ENCODE data around the gene FOXJ1.

The FOXJ1 gene

DNA sequence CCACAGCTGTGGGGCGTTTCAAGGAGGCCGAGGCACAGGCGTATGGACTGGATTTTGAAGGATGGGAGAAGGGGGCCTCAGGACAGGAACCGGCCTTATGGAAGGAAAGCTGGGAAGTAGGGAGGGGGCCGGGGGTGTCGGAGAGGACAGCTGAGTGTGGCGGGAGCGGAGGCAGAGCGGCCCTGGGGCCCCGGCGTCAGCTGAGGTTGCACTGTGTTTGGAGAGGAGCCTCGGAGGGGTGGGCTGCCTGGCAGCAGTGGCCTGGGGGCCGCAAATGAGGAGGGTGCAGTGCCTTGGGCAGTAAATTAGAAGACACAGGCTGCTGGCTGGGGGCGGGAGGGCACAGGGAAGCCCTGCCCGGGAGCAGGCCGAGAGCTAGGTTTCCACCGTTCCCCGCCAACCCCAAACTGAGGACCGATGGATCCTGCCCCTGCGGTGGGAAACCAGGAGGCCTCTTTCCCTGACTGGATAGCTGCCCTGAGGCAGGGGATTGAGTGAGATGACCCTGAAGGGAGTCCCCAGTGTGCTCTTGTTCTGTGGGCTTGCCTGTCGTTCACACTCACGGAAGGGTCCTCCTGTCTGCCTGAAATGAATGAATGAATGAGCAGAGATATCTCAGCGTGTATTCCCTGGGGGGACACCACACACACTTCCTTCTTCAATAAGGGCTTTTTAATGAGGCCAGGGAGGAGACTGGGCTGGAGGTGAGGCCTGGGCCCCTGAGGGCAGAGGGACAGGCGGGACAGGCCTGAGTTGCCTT is 18.4 kb downstream of the FOXJ1 start:
- DNase-seq: no peak

DNA sequence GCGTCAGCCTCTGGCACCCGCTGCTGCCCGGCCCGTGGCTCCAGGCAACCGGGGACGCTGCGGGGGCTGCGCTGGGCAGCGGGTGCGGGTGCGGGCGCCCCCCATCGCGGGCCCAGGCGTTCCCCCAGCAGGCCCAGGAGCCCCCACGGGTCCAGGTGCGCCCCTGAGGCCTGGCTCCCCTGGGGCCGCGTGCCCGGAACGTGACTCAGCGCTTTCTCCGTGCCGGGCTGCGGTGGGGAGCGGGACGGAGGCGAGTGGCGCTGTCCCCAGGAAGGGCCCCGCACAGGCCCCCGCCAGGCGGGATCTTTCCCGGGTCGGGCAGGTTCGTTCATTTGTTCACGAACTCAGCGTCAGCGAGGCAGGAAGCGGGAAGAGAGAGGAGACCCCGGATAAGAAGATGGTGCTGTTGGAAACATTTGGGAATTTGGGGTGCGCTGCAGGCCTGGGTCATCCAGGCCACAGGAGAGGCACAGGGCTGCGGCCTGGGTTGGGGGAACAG is 19.1 kb downstream of the FOXJ1 start:
- DNase-seq: no peak

DNA sequence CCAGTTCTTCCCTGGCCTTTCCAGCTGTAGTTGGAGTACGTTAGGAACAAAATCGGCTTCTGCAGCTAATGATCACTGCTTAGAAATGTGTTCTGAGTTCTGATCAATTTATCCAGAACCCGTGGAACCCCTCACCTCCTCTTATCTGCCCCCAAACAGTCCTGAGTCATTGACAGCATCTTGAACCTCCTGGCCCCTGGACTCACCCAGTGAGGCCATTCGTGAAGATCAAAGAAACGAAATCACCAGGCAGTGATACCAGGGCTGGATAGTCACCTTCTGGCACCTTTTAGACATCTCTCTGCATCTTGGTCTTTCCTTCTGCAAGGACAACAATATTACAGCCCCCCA is 20.4 kb downstream of the FOXJ1 start:
- no peak for DNase-seq

DNA sequence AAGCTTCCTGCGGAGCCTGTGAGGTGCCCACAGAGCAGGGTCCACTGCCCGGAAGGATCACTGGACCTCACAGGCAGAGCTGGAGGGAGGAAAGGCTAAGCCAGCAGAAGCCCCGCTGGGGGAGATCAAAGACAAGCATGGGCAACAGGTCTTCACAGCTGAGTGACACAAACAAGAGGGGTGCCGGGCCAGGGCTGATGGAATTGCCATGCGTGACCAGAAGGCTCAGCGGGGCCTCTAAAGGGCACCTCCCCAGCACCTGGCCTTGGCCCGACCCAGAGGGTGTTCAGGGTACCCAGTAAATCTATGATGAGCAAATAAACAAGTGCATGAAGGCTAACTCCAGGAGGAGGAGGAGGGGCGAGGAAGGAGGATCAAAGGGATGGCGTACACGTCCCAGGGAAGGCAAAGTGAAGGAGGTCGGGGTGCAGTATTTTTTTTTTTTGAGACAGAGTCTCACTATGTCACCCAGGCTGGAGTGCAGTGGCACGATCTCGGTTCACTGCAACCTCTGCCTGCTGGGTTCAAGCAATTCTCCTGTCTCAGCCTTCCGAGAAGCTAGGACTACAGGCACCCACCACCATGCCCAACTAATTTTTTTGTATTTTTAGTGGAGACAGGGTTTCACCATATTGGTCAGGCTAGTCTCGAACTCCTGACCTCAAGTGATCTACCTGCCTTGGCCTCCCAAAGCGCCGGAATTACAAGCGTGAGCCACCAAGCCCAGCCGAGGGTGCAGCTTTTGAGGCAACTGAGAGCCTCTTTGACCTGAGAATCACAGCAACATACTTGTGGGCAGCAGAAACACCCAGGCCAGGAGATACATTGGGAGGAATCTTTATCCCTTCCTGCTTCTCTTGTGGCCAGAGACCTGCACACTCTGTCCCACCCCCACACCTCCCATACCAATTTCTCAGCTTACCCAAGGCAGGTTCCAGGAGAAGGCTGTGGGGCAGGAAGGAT is 21.4 kb downstream of the FOXJ1 start:
- DNase-seq: no peak

DNA sequence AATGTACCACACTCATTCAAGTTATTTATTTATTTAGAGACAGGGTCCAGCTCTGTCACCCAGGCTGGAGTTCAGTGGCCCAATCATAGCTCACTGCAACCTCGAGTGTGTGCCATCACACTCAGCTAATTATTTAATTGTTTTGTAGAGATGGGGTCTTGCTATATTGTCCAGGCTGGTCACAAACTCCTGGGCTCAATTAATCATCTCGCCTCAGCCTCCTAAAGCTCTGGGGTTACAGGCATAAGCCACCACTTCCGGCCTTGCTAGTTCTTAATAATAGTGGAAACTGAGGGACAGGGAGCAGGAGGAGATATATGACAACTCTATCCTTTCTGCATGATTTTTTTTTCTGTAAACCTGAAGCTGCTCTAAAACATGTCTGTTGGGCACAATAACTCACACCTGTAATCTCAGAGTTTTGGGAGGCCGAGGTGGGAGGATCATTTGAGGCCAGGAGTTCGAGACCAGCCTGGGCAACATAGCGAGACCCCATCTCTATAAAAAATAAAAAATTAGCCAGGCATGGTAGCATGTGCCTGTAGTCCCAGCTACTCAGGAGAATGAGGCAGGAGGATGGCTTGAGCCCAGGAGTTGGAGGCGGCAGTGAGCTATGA is 25.8 kb downstream of the FOXJ1 start:
- DNase-seq: no peak

DNA sequence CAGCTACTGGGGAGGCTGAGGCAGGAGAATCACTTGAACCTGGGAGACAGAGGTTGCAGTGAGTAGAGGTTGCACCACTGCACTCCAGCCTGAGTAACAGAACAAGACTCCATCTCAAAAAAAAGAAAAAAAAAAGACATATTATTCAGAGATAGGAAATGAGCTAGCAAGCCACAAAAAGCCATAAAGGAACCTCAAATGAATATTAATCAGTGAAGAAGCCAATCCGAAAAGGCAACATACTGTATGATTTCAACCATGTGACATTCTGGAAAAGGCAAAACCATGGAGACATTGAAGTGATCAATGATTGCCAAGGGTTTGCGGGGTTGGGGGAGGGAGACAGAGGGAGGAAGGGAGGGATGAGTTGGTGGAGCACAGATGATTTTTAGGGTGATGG is 29.1 kb downstream of the FOXJ1 start:
- DNase-seq: no peak

DNA sequence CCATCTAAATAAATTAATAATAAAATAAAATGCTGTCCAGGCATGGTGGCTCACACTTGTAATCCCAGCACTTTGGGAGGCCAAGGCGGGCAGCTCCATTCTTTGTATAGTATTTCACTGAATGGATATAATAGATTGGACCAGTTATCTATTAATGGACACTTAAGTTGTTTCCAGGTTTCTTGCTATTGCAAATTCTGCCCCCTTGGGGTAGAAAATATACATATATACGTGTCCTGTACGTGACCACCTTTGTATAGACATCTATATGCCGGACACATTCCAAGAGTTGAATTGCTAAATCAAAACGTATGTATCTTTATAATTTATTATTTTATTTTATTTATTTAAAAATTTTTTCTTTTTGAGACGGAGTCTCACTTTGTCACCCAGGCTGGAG is 33.5 kb downstream of the FOXJ1 start:
- no peak for DNase-seq

DNA sequence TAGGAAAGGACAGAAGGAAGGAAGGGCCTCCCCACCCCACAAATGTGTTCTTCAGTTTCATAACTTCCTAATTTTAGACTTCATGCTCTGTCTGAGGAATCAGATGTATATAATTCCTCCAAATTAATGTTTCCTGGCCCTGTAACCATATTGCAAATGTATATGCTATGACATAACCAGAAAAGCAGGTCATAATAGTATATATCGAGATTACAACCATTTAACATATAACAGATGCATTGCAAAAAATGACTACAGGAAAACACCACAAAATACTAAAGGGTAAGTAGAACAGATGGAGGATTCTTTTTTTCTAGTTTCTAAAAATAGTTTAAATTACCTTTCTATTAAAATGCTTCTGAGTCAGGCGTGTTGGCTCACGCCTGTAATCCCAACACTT is 34.3 kb downstream of the FOXJ1 start:
- DNase-seq: no peak

DNA sequence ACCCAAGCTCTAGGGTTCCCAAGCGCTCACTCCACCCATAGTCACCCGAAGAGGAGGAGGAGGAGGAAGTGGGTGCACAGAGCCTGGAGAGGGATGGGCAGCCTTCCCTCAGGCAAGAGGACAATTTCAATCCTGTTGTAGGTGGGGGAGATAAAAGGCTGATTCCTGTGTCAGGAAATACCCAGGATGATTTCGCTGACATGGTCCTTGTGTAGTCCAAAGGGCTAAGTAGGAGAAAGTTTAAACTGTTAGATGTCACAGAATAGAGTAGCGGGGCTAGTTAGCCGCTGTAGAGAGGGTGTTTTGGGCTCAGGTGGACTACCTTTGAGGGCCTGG is 36.2 kb downstream of the FOXJ1 start:
- no peak for DNase-seq

DNA sequence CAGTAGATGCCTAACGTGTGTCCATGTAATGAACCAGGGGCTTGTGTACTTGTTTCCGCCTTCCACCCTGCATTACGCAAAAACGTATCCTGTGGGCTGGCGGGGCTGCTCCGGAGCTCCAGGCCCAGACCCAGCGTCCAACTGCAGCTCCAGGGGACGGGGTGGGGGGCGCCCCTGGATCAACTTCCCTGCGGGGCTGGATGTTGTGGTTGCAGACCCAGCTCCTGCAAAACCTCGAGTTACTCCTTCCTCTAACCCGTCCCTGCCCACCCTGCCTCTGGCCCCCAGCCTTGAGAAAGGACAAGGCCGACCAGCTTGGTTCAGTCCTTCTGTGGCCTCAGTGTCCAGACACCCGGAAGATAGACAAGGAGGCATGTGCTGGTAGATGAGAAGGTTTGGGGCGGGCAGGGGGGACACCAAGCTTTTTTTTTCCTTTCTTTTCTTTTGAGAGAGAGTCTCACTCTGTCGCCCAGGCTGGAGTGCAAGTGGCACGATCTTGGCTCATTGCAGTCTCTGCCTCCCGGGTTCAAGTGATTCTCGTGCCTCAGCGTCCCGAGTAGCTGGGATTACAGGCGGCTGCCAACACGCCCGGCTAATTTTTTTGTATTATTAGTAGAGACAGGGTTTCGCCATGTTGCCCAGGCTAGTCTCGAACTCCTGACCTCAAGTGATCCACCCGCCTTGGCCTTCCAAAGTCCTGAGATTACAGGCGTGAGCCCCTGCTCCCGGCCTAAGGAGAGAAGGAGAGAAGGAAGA is 36.7 kb downstream of the FOXJ1 start:
- no peak for DNase-seq

DNA sequence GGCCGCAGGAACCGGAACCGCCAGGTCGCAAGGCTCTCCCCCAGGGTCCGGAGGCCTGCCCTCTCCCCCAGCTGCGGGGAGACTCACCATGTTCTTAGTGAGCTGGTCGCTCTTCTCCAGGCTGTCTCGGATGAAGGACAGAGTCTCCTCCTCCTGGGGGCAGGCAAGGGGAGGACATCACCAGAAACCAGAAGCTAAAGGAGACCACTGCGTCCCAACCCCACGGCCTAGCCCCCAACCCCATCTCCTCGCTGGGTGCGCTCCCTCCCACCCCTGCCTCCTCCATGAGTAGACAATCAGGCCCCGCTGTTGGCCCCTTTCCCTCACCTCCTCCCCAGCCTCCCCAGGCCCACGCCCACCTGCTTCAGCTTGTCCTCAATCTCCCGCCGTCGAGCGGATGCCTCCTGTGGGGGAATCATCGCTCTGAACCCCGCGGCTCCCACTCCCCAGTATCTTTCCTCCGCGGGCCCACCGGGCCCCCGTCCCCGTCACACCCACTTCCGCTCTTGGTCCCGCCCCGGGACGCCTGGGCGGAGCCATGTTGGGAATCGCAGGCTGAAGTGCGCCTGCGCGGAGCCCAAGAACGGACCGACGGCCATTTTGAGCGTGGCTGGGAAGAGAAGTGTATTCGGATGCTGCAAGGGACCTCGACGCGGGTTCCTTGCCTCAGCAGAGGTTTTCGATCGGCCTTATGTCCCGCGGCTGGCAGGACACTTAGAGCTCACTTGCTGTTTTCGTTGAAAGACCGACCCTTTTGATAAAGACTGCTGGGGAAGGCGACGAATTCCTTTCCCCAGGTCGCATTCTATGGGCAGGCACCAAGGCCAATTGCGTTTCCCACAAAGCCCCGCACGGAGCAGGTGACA is 37.5 kb downstream of the FOXJ1 start, which contains the start of gene EXOC7:
TSS of gene EXOC7 (minus strand) at position 514 of the 866 bp plus-strand sequence. CDS start at position 419, 95 bp downstream.
- peak; percentile 52 to 88 for DNase-seq

DNA sequence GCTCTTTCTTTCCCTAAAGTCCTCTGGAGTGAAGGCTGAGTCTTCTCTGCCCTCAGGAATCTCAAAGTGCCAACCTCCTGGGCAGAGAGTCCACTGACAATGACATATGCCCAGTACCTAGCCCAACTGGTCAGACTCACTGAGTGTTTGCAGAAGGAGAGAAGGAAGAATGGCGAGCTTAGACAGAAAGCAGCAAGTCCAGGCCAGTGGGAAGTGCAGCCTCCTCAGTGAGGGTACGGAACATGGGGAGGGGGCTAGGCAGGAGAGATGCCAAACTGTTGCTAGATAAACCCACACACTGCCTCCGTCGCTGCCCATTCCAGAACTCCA is 38.1 kb downstream of the FOXJ1 start:
- DNase-seq: no peak

DNA sequence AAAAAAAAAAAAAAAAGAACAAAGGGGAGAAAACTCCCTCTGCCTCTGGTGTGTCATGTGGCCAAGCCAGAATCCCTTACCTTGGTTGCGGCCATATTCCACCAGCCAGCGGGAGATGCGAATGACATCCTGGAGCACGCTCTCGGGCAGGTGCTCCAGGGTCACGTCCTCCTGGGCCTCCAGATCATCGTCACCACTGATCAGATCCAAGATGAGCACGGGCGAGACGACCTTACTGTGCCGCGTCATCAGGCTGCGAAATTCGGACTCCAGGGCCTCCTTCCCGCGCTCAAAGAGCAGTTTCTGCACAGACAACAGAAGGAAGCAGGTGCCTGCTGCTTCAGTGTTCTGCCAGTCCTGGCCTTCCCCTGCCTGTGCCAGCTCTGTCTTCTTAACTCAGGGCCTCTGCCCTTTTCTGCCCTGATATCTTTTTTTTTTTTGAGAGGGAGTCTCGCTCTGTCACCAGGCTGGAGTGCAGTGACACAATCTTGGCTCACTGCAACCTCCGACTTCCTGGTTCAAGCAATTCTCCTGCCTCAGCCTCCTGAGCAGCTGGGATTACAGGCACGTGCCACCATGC is 43.2 kb downstream of the FOXJ1 start:
- DNase-seq: no peak

DNA sequence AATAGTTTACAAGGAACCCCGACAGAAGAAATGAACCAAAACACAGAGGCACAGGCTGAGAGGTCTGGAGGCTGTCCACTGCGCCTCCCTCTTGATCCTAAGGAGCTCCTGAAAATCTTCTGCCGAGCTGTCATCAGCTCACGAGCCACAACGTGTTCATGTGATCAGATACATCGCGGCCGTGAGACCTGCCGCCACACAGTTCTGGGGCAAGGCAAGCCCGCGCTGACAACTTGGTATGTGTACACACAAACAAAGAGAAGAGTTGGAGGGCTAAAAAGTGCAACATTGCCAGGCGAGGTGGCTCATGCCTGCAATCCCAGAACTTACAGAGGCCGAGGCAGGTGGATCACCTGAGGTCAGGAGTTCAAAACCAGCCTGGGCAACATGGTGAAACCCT is 45.1 kb downstream of the FOXJ1 start:
- DNase-seq: no peak

DNA sequence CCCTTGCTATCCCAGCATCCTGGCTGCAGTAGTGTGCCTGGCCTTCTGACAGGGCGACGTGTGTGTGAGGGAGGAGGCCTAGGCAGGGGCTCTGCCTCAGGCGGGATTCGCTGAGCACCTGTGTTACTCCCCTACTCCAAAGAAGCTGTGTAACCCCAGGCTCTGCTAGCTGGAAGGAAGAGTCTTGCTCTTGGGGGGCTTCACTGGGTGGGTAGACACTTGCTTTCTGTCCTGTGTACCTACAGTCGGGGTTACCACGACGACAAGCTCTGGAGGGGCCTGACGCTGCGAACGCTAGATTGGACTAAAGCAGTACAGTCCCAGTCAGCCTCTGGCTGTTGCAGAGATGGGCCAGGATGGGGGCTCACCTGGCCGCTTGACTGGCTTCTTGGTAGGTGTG is 47.0 kb downstream of the FOXJ1 start:
- no peak for DNase-seq

DNA sequence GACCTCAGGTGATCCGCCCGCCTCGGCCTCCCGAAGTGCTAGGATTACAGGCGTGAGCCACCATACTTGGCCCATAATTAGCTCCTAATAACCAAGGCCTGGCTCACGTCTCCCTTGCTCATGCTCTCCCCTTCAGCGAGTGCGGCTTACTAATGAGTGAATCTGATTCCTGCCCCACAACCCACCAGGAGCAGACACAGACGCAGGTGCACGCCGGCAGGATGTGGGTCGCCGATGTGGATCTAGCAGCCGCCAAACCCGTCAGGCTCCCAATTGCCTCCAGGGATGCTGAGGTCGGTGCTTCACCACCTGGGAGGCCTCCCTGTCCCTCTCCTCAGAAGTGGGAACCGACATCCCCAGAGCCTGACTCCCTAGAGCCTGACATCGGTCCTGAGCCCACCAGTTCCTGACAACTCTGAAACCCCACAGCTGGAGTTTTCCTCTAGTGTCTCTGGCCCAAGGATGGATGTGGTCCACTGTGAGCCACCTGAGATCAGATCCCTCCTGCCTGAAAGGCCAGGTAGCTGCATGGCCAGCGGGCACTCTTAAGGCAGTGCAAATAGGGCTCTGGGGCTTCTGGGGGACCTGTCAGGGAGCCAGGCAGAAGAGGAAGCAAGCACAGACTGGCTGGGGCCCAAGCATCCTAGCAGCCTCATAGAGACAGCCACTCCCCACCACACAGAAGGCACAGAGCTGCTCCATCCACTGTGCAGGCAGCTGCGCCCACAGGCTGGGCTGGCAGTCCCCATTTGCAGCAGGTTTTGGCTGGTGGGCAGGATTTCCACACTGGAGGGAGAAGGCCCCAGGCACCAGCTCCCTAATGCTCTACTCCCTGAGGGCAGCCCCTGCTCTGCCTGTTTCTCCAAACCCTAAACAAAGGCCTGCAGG is 48.3 kb downstream of the FOXJ1 start:
- no peak for DNase-seq

DNA sequence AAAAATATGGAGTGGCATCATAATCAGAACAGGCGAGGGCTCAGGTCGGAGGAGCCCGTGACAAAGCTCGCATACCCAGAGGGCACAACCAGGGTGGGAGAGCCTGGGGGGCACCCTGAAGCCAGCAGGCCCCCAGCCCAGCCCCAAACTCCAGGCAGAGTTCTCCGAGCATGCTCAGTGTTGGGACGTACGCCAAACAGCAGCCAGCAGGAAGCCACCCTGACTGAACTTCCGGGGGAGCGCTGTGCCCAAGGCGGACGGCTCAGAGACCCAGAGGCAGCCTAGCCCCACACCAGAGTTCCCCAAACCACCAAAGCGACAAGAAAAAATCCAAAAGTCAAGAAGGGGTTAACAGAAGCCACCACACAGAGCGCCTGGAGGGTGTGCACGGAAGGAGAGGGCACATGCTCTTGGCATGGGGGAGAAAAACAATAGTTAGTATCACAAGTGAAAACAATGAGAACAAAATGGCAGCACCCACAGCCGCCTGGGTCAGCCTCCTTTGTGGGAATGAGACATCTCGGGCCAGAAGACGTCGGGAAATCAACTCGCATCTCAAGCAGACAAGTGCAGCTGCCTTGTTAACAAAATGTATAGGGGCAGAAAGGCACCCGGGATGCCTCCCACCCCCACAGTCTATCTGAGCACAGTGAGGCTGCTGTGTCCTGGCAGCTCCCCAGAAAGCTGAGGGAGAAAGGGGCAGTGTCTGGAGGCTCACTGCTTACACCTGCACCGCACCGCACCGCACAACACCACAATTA is 49.3 kb downstream of the FOXJ1 start:
- no peak for DNase-seq

DNA sequence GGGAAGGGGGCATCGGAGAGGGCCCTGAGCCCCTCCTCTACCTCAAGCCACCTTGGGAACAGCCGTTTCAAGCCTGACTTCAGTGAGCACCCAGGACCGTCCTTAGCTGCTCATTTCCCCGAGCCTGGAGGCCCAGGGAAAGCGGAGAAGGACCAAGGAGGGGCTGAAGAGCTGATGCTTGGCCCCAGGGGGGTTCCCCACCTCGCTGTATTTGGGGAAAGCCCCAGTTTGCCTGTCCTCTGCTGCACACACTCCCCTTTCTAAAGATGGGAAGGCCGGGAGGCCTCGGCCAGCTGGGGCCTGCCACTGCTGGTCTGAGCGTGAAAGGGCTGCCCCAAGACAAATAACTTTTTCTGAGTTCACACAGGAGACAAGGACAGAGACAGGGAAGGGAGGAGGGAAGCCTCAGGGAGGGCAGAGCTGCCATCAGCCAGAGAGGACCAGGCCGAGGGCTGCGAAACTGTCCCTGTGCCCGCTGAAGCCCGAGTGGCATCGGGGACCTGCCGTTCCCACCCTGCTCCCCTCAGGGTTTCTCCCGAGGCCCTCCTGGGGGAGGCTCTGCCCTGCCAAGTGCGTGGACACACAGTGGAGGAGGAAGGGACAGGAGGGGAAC is 50.4 kb downstream of the FOXJ1 start:
- DNase-seq: no peak
